Measurements from ENCODE around the gene NASP. TPM values are rescaled to one million over a fixed set of nuclear protein-coding genes. Genes with fewer than 3 reads are reported as not detected.

Gene NASP
- total RNA-seq (ENCODE audit: unreplicated experiment), result 149 TPM
- long read RNA-seq, transcript NASP-207 (5 exons, 604 nt), result minor isoform, 10 of 74 reads
- long read RNA-seq, transcript NASP-201 (15 exons, 3,207 nt), result major isoform, 25 of 74 reads
- long read RNA-seq, transcript NASP-202 (14 exons, 1,538 nt), result minor isoform, 16 of 74 reads
- long read RNA-seq, partial matches to known transcripts, result 12 of 74 reads
- long read RNA-seq, other reads (novel, unspliced or antisense), result 9 of 74 reads

- DNase-seq (ENCODE audit: low spot score), result peak; percentile 92
- peaks cover 19% of the 10 kb centered on the region for H3K4me1 Mint-ChIP-seq (ENCODE audit: unreplicated experiment)
- H3K9me3 Mint-ChIP-seq (ENCODE audit: unreplicated experiment), result no peaks in the 10 kb centered on the region
- H3K27ac Mint-ChIP-seq (ENCODE audit: unreplicated experiment), result peak within 1 kb of the TSS; percentile 100
- peaks cover 7% of the 10 kb centered on the region for H3K36me3 Mint-ChIP-seq (ENCODE audit: low read depth, unreplicated experiment)
- TF ChIP-seq CTCF (IDR thresholded peaks at IDR 0.05; ENCODE audit: unreplicated experiment), result no peak
- peaks cover 11% of the 10 kb centered on the region for H3K27me3 Mint-ChIP-seq (ENCODE audit: unreplicated experiment)
- H3K4me3 Mint-ChIP-seq (ENCODE audit: unreplicated experiment), result peak within 1 kb of the TSS; percentile 98
Measured at GRCh38 chr1:45583666-45584350, at the start of gene NASP. TSS of gene NASP (plus strand) at chr1:45584041. CDS start at chr1:45584147, 106 bp downstream.

- no peak for TF ChIP-seq CTCF (IDR thresholded peaks at IDR 0.05; ENCODE audit: unreplicated experiment)
- no peak for DNase-seq (ENCODE audit: low spot score)
- Mint-ChIP-seq H3K36me3 (ENCODE audit: low read depth, unreplicated experiment) (no peaks in the 10 kb centered on the region), H3K27me3 (ENCODE audit: unreplicated experiment) (no peaks in the 10 kb centered on the region), H3K27ac (ENCODE audit: unreplicated experiment) (no peak overlapping the region), H3K4me1 (ENCODE audit: unreplicated experiment) (peaks cover 2% of the 10 kb centered on the region), H3K4me3 (ENCODE audit: unreplicated experiment) (no peak overlapping the region), H3K9me3 (ENCODE audit: unreplicated experiment) (no peaks in the 10 kb centered on the region)
Measured at GRCh38 chr1:45535988-45536766, 47.7 kb upstream of the NASP start.

GRCh38 chr1:45536886-45537285 lies 47.0 kb upstream of the NASP start:
- Mint-ChIP-seq H3K36me3 (ENCODE audit: low read depth, unreplicated experiment) (no peaks in the 10 kb centered on the region), H3K27me3 (ENCODE audit: unreplicated experiment) (peaks cover 1% of the 10 kb centered on the region), H3K9me3 (ENCODE audit: unreplicated experiment) (no peaks in the 10 kb centered on the region), H3K27ac (ENCODE audit: unreplicated experiment) (no peak overlapping the region), H3K4me1 (ENCODE audit: unreplicated experiment) (peaks cover 2% of the 10 kb centered on the region), H3K4me3 (ENCODE audit: unreplicated experiment) (no peak overlapping the region)
- DNase-seq (ENCODE audit: low spot score), result no peak
- no peak for TF ChIP-seq CTCF (IDR thresholded peaks at IDR 0.05; ENCODE audit: unreplicated experiment)

- no peak overlapping the region for H3K27ac Mint-ChIP-seq (ENCODE audit: unreplicated experiment)
- peaks cover 1% of the 10 kb centered on the region for H3K27me3 Mint-ChIP-seq (ENCODE audit: unreplicated experiment)
- TF ChIP-seq CTCF (IDR thresholded peaks at IDR 0.05; ENCODE audit: unreplicated experiment), result no peak
- H3K4me3 Mint-ChIP-seq (ENCODE audit: unreplicated experiment), result no peak overlapping the region
- peaks cover 35% of the 10 kb centered on the region for H3K4me1 Mint-ChIP-seq (ENCODE audit: unreplicated experiment)
- no peak for DNase-seq (ENCODE audit: low spot score)
- no peaks in the 10 kb centered on the region for H3K9me3 Mint-ChIP-seq (ENCODE audit: unreplicated experiment)
- peaks cover 3% of the 10 kb centered on the region for H3K36me3 Mint-ChIP-seq (ENCODE audit: low read depth, unreplicated experiment)
Measured at GRCh38 chr1:45541193-45541592, 42.6 kb upstream of the NASP start.
